NK-92 treated with Interleukin-12 subunit alpha and Interleukin-12 subunit beta, amount 100 ng/mL, for 24 hours (cell line): ENCODE measurements around the gene KDM3A.

Experiments used
- DNase-seq: peaks from one replicate; lab custom pipeline; 2025; lab: John Stamatoyannopoulos, UW

The KDM3A gene, protein sequence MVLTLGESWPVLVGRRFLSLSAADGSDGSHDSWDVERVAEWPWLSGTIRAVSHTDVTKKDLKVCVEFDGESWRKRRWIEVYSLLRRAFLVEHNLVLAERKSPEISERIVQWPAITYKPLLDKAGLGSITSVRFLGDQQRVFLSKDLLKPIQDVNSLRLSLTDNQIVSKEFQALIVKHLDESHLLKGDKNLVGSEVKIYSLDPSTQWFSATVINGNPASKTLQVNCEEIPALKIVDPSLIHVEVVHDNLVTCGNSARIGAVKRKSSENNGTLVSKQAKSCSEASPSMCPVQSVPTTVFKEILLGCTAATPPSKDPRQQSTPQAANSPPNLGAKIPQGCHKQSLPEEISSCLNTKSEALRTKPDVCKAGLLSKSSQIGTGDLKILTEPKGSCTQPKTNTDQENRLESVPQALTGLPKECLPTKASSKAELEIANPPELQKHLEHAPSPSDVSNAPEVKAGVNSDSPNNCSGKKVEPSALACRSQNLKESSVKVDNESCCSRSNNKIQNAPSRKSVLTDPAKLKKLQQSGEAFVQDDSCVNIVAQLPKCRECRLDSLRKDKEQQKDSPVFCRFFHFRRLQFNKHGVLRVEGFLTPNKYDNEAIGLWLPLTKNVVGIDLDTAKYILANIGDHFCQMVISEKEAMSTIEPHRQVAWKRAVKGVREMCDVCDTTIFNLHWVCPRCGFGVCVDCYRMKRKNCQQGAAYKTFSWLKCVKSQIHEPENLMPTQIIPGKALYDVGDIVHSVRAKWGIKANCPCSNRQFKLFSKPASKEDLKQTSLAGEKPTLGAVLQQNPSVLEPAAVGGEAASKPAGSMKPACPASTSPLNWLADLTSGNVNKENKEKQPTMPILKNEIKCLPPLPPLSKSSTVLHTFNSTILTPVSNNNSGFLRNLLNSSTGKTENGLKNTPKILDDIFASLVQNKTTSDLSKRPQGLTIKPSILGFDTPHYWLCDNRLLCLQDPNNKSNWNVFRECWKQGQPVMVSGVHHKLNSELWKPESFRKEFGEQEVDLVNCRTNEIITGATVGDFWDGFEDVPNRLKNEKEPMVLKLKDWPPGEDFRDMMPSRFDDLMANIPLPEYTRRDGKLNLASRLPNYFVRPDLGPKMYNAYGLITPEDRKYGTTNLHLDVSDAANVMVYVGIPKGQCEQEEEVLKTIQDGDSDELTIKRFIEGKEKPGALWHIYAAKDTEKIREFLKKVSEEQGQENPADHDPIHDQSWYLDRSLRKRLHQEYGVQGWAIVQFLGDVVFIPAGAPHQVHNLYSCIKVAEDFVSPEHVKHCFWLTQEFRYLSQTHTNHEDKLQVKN (N-terminal part only)

DNA sequence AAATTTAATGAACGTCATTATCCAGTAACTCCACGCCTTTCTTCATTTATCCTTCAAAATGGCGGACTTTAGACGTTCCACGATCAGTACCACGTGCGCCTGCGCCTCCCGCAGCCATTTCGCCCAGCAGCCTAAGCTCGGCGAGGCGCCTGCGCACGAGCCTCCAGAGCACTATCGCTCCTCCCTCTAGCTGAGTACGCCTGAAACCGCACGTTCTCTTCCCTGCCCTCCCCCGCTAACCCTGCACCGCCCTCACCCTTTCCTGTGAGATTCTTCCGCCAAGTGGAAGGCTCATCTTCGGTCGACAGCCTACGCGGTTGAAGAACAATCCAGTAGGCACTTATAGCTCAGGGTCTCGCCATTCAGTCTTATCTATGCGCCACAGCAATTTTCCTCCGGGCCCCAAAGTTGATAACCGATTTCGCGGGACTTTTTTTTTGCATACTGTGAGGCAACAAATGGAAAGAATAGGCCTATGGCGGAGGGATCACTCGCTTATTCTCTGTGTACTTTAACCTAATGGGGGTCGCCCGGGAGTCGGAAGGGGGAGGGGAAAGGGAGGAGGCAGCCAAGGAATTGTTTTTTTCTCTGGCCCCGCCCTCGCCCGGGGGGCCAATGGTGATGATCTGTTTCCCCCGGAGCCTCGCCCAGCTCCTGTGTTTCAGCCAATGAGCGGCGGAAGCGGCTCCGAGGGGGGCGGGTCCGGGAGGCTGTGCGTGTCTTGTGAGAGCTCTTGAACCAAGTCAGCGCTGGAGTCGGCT is at the start of gene KDM3A:
TSS of gene KDM3A (plus strand) at position 741 of the 761 bp plus-strand sequence. CDS start 677 bp downstream, outside the sequence.
- DNase-seq: peak; percentile 99

DNA sequence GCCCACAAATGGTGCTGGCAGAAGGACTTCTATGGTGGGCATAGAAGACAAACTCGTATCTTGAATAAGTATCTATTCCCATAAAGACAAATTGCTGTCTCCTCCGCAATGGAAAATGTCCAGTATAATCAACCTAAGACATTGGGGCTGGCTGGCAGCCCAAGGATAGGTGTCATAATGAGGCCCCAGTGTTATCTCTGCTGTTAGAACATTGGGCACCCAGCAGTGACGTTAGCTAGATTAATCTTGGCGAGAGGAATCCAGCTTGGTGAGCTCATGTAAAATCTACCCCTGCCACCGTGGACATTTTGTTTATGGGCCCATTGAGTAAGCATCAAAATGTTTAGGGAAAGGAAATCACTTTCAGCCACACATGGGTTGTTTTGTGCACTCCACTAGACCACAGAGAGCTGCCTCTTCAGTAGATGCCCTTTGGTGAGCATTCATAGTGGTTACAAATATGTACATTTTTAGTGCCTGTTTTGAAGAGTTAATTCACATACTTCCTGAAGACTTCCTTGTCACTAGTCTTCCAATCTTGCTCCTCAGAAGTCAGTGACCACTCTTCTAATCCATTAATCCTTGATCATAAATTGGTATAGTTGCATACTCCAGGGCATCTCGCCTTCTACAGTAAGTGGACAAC is 48.2 kb upstream of the KDM3A start:
- DNase-seq: no peak

DNA sequence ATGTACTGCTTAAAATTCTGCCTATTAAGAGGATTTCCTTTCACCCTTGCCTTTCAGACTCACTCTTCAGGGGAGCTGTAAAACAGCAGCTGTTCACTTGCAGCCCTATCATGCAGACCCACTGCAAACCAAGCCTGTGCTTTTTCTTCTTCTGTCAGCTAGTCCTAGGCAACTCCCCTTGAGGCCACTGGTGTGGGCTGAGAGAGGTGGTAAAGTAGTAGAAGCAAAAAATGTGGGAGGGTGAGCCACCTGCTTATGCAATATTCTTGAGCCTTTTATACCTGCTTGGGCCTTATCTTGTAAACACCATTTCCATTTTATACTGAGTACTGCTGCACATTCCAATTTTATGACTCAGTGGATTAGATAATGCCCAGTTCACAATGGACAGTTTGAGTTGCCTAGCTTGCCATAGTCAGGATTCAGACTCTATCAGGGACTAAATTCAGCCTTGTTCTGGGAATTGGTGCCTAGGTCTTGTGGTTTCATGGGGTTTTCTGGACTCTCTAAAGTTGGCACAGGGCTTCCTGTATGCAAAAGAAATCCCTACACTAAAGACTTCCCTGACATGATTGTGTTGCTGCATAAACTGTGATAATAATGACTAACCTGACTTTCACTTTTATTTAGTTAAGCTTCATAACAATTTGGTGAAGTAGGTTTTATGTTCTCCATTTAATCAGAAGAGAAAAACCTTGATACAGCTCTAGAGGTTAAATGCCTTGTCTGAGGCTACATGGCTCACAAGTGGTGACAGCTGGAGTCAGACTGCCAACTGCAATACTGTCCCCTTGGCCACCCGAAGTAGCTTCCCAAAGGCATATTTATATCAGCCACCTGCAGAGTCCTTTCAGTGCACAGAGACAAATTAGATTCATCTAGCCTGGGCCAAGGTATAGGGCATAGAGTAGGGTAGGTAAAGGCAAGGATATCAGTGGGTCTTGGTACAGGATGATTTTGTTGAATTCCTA is 47.4 kb upstream of the KDM3A start:
- DNase-seq: no peak

DNA sequence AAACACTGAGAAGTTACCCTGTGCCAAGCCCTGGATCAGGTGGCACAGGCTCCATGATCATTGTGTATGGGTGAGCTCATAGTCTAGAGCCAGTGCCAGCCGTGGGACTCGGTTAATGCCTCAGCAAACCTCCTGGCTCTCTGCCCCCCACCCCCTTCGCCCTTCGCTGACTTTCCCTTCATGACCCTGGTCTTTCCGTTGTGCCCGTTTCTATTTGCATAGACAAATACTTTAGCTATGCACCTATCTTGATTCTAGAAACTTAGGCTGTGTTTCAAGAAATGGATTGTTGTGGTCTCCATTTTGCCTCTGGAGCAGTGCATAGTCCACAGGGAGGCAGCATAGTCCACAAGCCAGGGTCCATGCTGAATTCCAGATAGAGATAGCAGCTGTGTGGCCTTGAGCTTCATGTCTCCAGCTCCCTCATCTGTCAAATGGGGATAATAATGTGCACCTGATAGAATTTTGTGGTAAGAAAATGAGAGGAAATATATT is 44.8 kb upstream of the KDM3A start:
- no peak for DNase-seq

DNA sequence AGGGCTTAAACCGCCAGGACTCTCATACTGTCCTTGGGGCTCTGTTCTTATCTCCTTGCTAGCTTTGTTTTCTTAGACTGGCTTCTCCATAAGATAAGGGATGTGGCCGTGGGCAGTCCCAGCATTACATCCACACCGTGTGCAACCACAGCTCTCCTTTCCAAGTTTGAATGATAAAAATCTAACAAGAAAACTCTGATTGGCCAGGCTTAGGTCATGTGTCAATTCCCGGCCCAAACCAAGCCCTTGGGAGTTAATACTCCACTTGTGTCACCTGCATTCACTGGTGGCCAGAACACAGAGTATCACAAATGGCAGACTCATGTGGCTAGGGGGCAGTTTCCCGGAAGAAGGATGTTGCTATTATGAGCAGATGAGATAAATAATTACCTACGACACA is 43.2 kb upstream of the KDM3A start:
- DNase-seq: no peak

DNA sequence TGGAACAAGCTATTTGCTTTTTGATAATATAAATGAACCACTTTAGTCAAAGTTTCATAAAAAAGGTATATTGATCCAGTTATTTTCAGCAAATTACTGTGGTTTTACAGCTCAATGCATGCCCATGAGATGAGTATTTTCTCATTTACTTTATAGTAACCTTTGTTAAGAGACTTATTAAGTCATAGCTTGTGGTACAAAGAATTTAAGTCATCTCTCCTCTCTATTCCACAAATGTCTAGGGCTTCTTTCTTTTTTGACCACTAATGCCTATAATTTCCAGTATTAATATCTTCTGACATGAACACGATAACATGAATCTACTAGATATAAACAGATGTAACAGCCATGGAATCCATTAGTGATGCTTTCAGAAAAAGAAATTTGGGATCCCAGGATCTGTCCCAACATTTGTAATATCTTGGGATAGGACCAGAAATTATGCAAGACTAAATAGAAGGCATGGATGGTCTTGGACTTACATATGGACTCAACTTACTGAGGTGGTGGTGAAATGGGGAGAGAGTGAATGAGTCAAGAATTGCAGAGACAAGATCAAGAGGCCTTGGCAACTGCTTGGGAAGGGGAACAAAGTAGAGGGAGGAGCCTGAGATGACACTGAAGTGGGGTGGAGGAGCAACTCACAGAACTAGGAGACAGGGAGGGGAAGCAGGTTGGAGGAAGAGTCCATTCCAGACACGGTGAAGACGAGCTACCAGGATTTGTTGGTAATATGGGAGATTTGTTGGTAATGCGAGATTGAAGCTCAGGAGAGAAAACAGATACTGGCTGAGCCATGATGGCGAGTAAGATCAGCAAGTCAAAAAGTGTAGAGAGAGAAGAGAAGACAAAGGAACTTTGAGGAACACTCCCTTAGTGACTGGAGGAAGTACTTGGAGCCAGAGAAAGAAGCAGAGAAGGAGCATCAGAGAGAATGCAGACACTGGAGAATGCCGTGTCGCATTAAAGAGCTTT is 42.4 kb upstream of the KDM3A start:
- no peak for DNase-seq

DNA sequence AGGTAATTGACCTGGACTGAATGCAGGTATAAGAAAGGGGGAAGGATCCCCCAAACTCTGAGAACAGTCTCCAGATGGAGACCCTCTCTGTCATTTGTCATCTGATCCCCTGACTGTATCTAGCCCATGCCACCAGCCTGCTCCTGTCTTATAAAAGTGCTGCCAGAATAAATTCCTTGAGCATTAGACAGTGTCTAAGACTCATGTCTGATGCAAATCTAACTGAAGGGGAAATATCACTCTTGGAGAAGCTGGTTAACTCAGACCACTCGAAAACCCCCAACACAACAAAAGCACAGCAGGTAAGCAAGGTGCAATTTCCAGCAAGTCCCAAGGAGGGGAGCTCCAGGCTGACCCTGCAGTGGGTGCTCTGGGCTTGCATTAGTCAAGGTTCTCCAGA is 40.9 kb upstream of the KDM3A start:
- no peak for DNase-seq

DNA sequence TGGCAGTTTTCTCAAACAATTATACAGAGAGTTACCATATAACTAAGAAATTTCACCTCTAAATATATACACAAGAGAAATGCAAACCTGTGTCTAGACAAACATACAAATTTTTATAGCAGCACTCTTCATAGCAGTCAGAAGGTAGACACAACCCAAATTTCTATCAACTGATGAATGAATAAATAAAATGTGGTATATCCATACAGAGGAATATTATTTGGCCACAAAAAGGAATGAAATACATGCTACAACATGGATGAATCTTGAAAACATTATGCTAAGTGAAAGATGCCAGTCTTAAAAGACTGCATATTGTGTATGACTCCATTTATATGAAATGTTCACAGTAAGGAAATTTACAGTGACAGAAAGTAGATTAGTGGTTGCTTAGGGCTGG is 30.6 kb upstream of the KDM3A start:
- no peak for DNase-seq

DNA sequence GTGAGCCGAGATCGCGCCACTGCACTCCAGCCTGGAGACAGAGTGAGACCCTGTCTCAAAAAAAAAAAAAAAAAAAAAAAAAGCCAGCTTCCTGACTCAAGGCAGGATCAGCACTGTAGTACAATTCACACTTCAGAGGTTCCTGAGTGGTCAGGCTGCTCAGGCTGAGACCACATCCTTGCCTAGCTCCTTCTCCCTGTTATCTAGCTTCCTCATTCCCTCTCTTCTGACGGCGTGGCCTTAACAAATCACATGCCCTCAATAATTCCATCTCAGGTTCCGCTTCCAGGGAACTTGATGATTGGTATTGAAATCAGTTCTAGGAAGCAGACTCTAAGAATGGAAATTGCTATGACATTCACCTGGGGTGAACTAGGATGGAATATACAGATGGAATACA is 29.8 kb upstream of the KDM3A start:
- no peak for DNase-seq

DNA sequence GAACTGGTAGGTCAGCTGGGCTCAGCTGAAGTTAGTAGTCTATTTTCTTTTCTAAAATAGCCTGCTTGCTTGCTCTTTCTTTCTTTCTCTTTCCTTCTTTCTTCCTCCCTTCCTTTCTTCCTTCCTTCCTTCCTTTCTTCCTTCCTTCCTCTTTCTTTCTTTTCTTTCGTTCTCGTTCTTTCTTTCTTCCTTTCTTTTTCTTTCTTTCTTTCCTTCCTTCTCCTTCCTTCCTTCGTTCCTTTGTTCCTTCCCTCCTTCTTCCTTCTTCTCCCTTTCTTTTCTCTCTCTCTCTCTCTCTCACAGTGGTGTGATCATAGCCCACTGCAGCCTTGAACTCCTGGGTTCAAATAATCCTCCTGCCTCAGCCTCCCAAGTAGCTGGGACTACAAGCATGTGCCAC is 29.2 kb upstream of the KDM3A start:
- no peak for DNase-seq

DNA sequence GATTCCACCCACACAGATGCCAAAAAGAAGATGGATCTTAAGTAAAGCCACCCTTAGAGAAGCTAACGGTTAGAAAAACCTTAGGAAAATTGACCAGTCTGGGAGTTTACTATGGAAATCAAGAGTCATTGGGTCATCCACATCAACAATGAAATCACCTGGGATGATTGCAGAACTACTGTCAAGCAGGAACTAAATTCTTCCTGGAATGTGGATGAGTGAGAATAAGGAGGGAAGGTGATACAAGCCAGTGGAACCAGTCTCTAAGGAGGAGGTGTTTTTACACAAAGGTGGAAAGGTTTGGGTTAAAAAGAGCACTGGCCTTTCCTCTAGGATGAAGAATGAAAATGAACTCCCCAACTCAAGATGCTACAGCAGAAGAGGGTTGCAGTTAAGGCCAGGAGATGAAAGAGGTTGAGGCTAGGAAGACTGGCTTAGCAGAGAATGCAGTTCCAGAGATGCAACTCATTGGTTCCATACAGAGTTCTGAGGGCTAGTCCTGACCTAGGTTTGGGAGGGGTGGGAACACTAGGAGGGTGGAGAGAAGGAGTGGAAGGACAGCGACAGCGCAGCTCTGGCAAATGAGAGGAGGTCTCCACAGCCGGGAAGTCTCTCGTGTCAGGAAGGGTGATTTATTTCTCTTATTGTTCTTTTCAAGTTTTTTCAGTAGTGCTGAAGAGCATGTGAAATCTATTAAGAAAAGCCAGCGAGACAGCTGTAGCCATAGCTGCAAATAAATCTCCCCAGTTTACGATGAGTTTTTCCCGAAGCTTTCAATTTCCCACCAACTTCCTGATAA is 27.7 kb upstream of the KDM3A start:
- no peak for DNase-seq

DNA sequence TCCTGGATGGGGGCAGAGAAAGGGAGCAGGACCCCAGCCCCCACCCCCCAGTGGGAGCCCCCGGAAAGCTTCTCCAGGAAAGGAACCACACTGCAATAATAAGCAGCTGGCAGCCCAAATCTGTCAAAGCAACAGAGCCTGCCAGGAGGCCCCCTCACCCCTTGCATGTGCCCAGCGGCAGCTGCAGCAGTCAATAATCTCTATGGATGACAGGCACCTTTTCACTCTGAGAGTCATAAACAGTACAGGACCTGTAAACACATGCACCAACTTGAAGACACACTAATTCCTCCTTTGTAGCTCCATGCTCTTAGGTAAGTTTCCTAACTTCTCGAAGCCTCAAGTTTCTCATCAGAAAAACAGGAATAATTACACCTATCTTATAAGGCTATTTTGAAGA is 26.2 kb upstream of the KDM3A start:
- DNase-seq: no peak

DNA sequence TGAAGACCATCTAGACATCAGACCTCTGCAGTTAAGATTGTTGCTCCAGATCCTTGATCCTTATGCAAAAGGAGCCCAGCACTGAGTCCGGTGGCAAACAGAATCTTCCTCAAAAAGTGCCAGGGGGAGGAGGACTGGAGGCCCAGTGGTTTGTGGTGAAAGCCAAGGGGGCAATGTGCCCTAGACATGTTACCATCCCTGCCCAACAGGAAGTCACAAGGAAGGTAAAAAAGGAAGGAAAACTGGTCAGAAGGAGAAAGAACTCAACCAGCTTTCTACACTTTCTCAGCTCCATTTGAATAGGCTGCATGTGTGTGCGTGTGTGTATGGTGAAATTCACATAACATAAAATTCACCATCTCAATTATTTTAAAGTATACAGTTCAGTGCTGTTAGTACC is 25.0 kb upstream of the KDM3A start:
- no peak for DNase-seq

DNA sequence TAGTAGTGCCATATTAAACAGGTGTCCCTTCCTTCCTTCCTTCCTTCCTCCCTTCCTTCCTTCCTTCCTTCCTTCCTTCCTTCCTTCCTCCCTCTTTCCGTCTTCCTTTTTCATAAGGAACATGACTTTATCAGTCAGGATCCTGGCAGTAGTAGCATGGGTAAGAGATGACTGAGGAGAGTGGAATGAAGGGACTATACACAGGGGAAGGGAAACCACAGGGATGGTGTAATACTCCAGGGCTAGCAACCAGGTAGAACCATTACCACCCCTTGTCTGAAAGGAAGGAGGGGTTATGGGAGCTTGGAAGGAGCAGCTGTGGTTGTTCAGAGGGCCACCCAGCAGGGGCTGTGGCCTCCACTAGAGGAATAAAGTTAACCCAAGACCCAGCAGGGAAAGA is 23.2 kb upstream of the KDM3A start:
- DNase-seq: no peak

DNA sequence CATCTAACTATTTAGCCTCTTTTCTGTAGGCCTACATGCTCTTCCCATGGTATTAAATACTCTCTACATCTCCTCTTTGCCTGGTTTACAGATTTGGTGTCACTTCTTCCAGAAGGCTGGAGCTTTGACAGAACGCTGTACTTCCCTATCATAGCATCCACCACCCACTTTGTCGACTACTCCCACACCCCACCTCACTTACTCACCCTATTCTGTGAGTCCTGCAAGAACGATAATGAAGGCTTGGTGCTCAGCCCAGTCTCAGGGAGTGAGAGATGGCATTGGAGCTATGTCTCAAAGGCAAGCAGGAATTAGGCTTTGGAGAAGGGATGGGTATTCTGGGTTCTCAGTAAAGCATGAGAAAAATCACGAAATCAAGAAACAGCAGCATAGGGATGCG is 20.3 kb upstream of the KDM3A start:
- no peak for DNase-seq

DNA sequence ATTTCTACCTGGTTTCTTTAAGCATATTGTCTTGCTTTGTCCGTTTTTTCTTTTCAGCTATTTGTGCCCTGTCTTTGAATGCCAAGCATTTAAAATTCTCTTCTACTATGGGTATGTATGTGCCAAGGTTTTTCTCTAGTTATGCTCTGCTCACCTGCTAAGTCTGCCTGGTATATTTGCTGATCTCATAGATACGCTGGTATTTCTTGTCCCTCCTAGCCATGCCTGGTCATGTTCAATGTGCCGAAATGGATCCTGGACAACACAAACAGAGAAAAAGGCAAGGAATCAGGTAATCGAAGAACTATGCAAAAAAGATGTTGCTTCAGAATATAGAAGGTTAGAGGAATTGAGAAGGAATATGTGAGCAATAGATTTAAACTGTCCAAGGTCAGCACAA is 14.9 kb upstream of the KDM3A start:
- no peak for DNase-seq

DNA sequence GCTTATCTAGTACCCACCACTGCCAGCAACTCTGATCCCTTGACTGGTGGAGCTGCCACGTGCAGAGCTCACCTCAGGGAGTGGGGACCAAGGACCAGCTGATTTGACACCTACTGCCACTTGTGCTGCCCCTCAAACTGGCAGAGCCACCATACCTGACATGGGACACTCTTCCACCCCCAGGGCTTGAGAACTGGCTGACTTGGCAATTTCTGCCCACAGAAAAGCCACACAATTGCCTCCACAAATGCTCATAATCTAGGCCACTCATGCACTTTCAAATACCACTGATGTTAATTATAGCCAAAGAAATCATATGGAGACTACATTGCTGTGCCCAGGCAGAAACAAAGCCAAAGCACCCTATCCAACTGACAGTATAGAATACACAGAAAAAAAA is 11.8 kb upstream of the KDM3A start:
- no peak for DNase-seq

DNA sequence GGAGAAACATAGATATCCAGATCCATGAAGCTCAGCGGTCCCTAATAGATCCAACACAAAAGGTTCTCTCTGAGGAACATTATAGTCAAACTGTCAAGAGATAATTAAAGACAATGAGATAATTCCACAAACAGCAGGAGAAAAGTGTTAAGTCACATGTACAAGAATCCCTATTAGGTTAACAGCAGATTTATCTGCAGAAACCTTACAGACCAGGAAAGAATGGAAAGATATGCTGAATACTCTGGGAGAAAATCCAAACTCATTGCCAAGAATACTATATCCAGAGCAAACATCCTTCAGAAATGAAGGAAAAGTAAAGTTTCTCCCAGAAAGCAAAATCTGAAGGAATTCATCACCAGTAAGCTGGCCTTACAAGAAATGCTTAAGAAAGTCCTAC is 10.8 kb upstream of the KDM3A start:
- DNase-seq: no peak
